GM21423 (cell line): ENCODE results near the gene STOX2.
"Not testable (repeated sequence)": the region's sequence is repeated elsewhere in the genome, so short reads cannot be mapped to it uniquely, and the experiment has no call there.

Source experiments
- ATAC-seq: cut with Tn5 transposase; IDR thresholded peaks from one replicate; pipeline ENCODE4 v1.9.1; 2021; ENCODE audit warnings: mild to moderate bottlenecking, moderate library complexity; ENCODE audit not compliant: unreplicated experiment

Gene STOX2

DNA sequence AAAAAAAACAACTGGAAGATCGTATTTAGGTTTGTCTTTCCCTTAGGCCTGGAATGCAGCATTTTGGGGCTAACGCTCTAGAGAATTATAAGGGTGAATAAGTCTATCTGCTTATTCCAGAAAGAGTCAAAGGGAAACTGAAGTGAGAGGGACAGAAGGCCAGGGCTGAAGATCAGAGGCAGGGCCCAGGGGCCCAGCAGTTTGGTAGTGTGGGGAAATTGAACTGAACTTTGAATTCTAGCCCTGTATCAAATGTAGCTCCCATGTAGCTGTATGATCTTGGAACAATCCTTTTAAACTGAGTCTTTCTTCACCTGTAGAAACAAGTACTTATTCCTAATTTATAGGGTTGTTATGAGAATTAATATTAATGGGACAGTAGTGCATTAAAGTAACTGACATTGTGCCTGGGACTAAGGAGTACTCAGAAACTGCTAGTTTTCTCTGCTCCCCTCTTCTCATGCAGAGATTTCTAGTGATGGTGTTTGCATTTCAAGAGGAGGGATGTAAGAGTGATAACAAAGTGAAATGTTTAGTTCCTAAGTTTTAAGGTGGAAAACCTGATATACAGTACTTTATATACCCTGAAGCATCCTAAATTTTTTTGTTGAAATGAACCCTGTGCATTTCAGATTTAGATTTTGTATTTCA, 30.4 kb downstream of the STOX2 start:
- ATAC-seq = no peak

DNA sequence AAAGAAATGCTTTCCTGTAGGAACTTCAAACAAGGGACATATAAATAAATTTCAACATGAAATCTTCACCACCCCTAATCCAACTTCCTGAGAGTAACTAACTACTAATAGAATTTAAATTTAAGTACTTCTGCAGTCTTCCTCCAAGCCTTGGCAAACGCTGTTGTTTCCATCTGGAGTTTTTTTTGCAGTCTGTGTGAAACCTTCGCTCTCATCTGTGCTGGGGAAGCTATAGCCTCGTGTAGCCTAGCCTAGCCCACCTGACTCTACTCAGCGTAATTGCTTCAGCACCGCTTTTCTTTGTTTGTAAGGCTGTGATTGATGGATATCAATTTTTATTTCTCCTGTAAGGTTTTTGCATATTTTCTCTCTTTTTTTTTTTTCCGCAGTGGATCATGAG, 30.9 kb downstream of the STOX2 start:
- no peak for ATAC-seq

DNA sequence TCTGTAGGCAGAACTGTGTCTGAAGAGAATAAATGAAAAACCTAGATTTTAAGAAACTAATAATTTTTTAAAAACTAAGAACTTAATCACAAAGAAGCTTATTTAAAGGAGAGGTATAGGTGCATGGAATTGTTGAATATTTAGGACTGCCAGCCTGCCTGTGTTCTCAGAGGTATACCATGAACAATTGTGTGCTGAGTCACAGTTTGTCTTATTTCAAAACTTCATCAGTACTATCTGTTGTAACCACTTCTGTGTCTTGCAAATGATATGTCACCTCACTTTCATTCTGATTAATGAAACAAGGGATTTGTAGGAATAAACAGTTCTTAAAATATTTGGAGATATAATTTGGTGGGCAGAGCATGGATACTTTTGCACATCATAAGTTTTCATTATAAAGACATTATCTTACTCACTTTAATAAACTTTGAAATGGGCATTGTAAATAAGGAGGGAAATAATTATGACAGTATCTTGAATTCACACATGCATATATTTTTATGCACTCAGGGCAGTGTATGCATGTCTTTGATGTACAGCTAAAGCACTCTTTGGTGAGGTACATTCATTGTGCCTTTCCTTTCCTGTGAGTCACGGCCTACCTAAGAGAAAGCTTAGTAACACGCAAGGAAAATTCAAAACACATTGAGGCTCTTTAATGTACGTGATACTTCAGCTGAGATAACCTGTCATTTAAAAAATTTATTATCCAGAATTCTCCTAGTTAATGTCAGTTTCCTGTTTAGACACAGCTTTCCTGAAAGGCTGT, 31.7 kb downstream of the STOX2 start:
- ATAC-seq = no peak

DNA sequence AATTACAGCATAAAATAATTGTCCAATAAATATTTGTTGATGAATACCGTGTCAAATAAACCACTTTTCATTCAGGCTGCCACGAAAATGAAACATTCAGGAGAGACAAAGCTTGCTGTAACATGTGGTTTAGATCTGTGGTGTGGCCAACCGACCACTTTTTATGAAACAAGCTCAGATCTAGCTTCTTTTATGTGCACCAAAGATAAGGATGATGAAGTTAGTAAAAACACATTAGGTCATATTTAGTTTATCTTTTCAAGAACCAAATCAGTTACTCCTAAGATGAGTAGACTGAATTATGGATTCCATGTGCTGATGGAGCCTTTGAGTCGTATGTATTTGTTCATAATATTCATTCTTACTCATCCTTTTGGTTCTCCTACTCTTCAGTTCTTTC, 35.8 kb downstream of the STOX2 start:
- ATAC-seq = no peak

DNA sequence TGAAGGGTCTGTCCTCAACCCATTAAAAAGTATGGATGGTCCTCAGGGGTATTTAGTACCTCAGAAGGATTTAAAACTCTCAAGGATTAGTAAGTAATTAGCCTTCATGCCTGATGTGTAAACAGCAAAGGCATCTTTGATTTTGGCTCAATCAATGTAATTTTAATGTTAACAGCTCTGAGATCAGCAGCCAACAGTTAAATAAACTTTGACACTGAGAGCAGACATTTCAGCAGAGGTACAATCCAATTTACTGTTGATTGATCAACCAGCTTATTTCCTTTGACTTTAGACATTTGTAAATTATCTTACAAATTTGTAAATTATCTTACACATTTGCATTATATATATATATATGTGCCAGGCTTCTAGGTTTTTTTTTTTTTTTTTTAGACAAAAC, 36.9 kb downstream of the STOX2 start:
- ATAC-seq = no peak

DNA sequence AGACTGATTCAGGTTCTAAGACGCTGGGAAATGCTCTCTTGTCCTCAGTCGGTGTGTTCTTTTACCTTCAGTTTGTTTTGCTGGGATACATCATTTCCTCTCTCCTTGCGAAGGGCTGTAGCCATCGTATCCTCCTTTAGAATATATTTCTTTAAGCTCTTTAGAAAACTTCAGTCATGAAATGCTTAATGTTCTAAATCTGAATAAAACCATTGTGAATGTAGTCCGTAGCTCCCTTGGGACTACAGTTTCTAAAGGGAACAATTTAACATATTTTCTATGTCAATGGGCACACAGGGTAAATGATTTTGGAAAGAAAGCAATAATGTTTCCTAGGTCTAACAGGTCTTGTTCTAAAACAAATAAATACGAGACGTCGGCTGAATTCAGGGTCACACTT, 40.6 kb downstream of the STOX2 start:
- no peak for ATAC-seq

DNA sequence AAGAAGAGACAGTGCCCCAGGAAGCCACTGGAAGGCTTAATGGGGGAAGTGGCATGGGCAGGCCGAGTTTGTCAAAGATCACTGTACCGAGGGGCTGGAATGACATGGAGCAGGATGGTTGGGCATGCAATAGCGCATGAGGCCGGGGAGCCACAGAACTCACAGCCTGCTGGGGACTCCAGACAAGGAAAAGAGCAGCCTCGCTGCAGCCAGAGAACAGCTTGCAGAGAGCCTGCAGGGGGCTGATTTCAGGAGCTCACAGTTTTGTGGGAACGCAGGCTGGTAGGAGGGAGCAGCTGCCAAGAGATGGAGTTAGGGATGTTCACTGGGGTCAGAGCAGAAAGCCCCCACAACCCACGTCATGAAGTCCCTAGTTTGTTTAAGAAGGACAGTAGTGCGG, 45.4 kb downstream of the STOX2 start:
- ATAC-seq = no peak

DNA sequence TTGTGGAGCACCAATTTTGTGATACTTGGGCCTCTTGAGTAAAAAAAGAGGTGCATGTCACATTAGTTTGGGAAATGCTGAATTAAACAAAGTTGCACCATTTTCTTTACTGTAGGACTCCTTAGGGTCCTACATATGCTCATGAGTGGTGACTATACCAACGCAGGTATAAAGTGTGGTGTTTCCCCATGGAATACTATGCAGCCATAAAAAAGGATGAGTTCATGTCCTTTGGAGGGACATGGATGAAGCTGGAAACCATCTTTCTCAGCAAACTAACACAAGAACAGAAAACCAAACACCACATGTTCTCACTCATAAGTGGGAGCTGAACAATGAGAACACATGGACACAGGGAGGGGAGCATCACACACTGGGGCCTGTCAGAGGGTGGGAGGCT, 47.5 kb downstream of the STOX2 start:
- not testable (repeated sequence) for ATAC-seq

DNA sequence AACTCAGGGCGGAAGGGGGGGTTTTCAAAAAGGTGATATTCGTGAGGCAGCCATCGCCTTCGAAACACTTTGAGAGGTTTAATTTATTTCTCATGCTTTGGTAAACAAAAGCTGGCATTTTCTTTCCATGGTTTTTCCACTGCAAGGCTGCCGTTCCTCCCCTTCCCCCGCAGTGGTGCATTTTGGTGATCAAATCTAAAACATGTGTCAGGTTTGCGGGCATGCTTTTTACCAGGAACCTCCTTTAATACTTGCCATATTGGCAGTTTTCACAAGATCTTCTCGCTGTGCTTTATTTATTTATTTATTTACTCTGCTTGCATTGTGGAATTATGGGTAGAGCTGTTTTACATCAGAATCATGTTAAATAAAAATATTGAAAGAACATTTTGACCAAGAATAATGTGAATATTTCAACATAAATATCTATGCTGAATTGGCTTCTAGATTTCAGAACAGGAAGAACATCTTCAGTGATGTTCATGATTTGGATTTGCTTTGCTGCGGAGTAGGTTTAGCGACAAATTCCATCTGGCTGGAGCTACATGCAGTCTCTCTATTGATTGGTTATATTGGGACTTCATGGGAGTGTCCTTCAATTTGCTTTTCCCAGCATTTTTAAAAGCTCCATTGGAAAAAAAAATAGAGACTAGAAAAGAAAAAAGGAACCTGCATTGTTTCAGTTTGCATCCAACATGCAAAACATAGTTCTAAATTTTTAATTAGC, 54.4 kb downstream of the STOX2 start:
- no peak for ATAC-seq

DNA sequence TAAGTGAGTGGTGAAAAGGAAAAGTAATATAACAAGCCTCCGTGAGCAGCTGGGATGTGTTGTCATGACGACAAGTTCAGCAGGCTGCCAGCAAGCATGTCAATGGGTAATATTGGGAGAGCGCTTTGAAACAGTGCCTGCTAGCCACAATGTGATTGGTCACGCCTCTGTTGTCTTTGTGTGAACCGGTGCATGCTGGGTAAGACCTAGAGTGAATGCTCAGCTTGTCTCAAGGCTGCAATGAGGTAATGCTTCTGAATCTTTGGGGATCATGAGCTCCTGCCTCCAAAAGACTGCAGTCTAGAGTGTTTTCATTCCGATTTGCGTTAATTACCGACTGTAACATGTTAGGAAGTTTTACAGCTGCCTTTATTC, 54.9 kb downstream of the STOX2 start:
- ATAC-seq = no peak

DNA sequence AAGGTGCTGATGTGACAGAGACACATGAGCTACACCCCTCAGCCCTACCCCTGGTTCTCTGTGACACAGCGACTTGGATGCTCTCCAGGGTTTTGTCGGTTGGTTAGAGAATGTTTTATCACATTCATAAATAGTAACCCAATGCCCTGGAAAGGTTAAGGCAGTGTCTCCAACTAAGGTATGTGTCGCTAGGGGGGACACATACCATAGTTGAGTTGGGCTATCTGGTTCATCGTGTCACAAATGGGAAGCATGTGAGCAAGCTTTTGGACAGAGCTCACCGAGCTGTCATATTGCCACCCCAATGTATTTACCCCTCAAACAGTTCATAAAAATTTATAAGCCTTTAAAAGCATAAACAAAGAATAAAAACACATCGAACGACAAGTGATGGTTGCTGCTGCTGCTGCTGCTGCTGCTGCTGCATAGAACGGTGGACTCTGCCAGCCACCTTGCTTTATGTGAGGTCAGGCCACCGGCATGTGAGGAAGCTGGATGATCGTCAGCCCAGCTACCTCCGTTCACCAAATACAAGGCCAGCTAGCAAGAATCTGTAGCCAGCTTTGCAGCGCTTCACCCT, 55.9 kb downstream of the STOX2 start:
- no peak for ATAC-seq

DNA sequence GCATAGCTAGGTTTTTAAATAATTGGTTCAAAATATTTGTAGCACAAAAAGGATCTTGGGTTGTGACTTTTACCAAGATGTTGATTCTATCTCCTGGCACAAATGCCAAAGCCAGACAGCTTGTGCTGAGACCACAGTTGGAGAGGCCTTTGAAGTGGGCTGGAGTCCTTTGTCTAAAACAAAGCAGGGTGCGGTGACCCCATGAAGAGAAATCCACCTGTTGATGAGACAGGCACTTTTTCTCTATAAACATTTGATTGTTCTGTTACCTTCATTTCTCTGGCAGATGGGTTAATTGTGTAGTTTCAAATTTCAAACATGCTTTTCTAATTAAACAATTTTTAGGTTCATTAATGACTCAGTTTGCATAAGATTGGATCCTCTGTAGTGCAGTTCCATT, 56.7 kb downstream of the STOX2 start:
- ATAC-seq = no peak

DNA sequence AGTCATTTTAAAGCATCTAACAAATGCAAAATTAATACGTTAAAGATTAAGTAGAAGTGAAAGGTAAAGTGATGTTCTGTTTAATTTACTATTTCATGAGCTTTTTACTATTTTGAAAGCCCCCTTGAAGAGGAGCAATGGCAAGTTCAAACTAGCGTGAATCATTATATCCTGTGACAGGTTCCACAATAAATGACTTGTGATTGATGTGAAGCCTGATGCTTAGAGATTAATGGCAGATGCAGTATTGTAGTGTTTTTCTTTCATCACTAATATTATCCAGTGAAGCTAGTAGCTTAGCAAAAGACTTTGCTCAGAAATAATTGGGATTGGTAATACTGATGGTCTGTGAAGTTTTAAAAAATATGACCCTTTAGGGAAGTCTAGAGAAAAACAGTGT, 57.3 kb downstream of the STOX2 start:
- ATAC-seq = no peak

DNA sequence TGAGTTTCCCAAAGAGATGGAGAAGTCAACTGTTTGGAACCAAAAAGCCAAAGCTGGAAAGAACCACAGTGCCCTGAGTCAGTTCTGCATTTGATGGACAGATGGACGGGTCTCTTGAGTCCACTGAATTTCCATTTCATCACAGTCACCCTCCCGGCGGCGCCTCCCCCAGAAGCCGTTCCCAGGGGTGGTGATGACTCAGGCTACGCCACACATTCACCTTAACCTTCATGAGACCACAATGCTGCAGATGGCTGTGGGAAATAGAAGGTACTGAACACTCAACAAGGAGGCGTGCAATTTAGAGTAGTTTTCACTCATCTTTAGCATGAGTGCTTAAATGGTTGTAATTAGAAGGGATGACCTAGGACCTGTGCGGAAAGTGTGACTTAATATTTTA, 61.3 kb downstream of the STOX2 start:
- no peak for ATAC-seq

DNA sequence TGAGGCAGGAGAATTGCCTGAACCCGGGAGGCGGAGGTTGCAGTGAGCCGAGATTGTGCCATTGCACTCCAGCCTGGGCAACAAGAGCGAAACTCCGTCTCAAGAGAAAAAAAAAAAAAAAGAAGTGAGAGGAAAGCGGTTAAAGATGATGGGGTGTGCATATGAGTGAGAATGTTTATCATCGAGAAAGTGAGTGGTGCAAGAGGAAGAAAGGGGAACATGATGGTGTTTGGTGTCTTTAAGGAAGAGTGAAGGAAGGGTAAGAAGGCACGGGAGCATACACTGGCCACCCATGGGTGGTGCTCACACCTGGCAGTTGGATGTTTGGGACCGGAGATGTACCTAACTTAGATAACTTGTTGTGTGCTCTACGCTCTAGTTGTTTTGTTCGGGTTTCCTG, 62.2 kb downstream of the STOX2 start:
- ATAC-seq = no peak

DNA sequence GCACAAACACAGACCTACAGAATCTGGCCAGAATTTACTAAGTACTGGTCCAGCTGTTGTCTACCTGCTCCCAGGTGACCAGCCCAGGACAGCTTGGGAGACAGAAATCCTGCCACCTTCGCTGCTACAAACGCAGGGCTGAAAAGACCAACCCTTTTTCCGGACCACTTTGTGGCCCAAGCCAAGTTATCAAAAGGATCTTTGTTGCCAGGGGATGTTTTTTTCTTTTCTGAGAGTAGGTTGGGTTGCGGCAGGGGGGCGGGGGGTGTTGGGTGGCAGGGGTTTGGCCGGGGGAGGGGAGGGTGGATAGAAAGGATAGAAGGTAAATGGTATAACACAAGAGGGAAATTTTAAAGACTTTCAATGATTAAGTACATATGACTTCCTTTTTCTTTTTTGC, 63.4 kb downstream of the STOX2 start:
- no peak for ATAC-seq

DNA sequence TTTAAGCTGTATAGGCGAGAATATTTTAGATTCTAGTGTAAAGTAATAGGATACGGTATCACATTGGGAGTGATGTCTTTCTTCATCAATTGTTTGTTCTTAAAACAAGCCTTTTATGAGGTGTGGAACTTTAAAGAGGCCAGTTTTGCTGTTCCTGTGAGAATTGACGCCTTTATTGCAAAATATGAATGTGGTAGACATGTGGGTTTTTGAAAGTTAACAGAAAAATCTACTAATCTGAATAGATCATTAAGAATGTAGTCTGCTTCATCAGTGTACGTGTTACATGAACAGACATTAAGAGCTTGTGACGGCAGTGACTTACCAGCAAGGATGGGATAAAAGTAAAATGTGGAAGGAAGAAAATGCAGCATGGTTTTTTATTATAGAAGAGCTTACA, 63.8 kb downstream of the STOX2 start:
- ATAC-seq = no peak

DNA sequence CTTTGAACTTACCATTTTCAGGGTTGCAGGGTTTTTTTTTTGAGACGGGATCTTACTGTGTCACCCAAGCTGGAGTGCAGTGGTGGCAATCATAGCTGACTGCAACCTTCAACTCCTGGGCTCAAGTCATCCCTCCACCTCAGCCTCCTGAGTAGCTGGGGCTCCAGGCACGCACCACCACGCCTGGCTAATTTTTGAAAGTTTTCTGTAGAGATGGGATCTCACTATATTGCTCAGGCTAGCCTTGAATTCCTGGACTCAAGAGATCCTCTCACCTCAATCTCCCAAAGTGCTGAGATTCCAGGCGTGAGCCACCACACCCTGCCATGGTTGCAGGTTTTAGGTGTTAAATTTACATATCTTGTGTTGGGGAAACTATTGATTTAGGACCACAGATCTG, 64.5 kb downstream of the STOX2 start:
- no peak for ATAC-seq

DNA sequence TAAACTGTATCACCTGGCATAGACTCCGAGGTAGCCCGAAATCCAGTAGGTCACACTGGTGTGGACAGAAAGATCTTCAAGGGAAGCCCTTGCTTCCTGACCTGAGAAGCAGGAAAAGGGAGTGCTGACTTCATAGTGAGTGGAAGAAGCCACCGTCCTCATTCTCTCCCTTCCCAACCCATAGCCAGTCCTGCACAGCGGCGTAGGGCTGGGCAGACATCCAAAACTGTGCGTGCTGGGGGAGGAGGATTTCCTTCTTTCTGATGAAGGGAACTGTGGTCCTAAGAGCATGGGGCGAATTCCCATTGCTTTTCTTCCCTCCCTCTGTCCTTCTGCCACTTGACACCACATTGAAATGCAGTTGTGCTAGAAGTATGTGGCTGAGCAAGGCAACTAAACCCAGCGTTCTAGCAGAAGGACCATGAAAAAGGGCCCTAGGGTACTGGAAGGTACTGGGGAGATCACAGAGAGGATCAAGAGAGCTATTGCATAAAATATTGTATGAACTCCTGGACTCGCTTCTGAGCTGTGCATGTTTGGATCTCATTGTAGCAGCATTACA, 66.9 kb downstream of the STOX2 start:
- ATAC-seq = no peak

DNA sequence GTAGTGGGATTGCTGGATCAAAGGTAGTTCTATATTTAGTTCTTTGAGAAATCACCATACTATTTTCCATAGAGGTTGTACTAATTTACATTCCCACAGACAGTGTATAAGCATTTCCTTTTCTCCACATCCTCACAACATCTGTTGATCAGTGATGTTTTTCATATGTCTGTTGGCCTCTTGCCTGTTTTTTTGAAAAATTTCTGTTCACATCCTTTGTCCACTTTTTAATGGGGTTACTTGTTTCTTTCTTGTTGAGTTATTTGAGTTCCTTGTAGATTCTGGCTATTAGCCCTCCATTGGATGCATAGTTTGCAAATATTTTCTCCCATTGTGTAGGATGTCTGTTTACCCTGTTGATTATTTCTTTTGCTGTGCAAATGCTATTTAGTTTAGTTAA, 72.6 kb downstream of the STOX2 start:
- ATAC-seq = no peak

DNA sequence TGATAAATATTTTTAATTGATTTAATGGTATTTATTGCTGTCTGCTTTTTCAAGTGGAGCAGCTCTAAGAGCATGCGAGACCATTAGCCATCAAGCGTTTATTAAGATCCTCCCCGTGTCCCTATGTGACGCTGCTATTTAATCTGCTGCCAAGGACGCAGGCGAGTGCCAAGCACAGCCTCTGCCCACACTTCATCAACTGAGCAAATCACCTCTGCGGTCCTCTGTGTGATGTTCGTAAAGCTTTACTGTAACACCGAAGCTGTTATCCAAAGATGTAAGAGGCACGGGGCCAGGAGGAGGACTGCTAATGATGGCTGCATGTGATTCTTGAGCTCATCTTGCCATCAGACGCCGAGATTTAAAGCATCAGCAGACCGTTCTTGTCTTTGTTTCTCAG, 79.5 kb downstream of the STOX2 start:
- ATAC-seq = no peak

DNA sequence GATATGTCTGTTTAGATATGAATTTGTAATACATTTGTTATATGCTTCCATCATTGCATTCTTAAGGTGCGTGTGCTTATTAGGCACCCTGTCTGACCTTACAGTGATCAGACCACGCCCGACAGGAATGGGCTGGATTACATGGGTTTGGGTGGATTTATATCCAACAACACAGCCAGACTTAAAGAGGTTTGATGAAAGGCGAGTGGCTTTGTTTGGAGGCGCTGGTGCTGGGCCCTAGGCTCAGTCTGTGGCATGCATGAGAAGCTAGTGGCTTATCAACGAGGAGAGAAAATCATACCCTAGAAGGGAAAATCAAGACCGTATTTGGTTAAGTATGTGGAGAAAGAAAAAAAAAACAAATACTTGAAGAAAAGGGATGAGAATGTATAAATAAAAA, 80.7 kb downstream of the STOX2 start:
- no peak for ATAC-seq
